Activated naive CD4-positive, alpha-beta T cell treated with anti-CD3 and anti-CD28 coated beads, Interleukin-2, amount 10 ng/mL, durations not matched to agents 7 days and 5 days (primary cell): ENCODE results near the gene GRIK1.

Source experiments
- CTCF ChIA-PET: fragments of 350-600 bp; sonication (Branson Sonifier 250); formaldehyde crosslinking; loops from one replicate; lab custom pipeline; 2021; ENCODE audit warnings: antibody characterized with exemption; lab: Charles Lee
- DNase-seq: peaks from one replicate; pipeline ENCODE4 v3.0.0-alpha.2; 2020
- H3K27ac Mint-ChIP-seq: one replicate; pipeline ENCODE4 v1.8.0; 2021; ENCODE audit warnings: mild to moderate bottlenecking, moderate library complexity, mixed read lengths
- H3K27me3 Mint-ChIP-seq: one replicate; pipeline ENCODE4 v1.8.0; 2021; ENCODE audit warnings: mild to moderate bottlenecking, mixed read lengths
- H3K36me3 Mint-ChIP-seq: one replicate; pipeline ENCODE4 v1.8.0; 2021; ENCODE audit warnings: mixed read lengths
- H3K4me1 Mint-ChIP-seq: one replicate; pipeline ENCODE4 v1.8.0; 2021; ENCODE audit warnings: mixed read lengths
- H3K4me3 Mint-ChIP-seq: one replicate; pipeline ENCODE4 v1.8.0; 2021; ENCODE audit warnings: mild to moderate bottlenecking, moderate library complexity, mixed read lengths
- H3K9me3 Mint-ChIP-seq: one replicate; pipeline ENCODE4 v1.8.0; 2021; ENCODE audit warnings: mixed read lengths

The GRIK1 gene

DNA sequence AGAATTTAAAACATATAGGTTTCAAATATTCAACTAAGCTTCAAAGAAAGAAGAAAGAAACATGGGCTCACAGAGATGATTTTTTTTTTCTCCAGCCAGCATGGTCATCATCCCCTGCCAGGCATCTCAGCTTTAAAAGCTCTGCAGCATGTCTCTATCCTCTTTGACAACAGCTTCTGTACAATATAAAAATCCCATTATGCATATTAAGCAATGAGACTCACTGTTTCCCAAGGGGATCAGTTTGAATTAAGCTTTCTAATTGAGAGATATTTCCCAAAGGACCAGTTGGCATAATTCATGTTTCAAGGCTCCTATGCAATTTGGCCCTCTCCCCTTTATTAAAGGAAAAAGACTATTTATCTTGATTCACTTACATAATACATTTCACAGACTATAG, 220.3 kb downstream of the GRIK1 start:
- CTCF ChIA-PET, result interaction anchor here (1.0 kb wide), 1 partner anchor 358 kb away, joined by 3 read pairs; no protein-coding TSS in a partner anchor
- H3K4me3 Mint-ChIP-seq, result no peak overlapping the region
- no peak overlapping the region for H3K27ac Mint-ChIP-seq
- no peak for DNase-seq
- H3K36me3 Mint-ChIP-seq, result no peaks in the 10 kb centered on the region
- H3K4me1 Mint-ChIP-seq, result no peaks in the 10 kb centered on the region
- no peaks in the 10 kb centered on the region for H3K9me3 Mint-ChIP-seq
- H3K27me3 Mint-ChIP-seq, result peaks cover 3% of the 10 kb centered on the region

DNA sequence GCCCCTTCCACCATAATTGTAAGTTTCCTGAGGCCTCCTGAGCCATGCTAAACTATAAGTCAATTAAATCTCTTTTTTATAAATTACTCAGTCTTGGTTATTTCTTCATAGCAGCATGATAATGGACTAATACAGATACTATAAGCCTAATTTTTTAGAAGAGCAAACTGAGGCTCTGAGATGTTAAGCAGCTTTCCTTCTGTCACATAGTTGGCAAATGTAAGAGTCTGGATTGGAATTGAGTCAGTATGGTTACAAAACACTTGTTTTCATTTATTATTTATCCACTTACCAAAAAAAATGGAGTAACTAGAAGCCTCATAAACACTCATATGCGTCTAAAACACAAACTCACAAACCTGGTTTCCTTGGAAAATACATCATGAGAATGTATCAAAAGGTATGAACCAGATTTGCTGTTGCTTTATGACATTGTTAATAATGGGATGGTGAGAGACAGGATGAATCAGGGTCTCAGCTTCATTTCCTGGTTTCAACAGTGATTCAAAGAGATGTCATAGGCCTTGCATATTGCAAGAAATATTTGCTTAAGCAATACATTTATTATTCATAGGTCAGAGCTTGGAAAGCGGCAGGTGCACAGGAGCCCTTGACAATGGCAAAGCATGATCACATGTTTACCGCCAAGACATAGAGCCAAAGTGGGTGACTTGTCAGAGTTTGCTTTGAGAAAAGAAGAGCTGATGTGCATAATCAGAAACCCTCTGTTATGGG, 221.5 kb downstream of the GRIK1 start:
- no peak for DNase-seq
- Mint-ChIP-seq H3K27ac (no peak overlapping the region), H3K36me3 (no peaks in the 10 kb centered on the region), H3K4me3 (no peak overlapping the region), H3K27me3 (peaks cover 3% of the 10 kb centered on the region), H3K4me1 (no peaks in the 10 kb centered on the region), H3K9me3 (no peaks in the 10 kb centered on the region)
- CTCF ChIA-PET, result interaction anchor here (1.0 kb wide), 1 partner anchor 357 kb away, joined by 3 read pairs; no protein-coding TSS in a partner anchor

- no peaks in the 10 kb centered on the region for H3K9me3 Mint-ChIP-seq
- no peaks in the 10 kb centered on the region for H3K4me1 Mint-ChIP-seq
- H3K36me3 Mint-ChIP-seq, result no peaks in the 10 kb centered on the region
- H3K27me3 Mint-ChIP-seq, result peaks cover 3% of the 10 kb centered on the region
- CTCF ChIA-PET, result no interaction called here
- no peak overlapping the region for H3K27ac Mint-ChIP-seq
- no peak for DNase-seq
- no peak overlapping the region for H3K4me3 Mint-ChIP-seq
Measured at GRCh38 chr21:29717659-29718058, 222.1 kb downstream of the GRIK1 start.

DNA sequence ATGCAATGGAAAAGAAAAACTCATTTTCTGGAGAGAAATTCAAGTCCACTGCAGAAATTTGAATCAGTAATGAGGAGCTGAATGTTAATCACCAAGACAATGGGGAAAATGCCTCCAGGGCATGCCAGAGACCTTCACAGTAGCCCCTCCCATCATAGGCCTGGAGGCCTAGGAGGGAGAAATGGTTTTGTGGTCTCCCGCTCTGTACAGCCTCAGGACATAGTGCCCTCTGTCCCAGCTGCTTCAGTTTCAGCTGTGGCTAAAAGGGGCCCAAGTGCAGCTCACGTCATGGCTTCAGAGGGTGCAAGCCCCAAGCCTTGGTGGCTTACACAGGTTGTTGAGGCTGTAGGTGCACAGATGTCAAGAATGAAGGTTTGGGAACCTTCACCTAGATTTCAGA, 223.0 kb downstream of the GRIK1 start:
- Mint-ChIP-seq H3K27ac (no peak overlapping the region), H3K9me3 (no peaks in the 10 kb centered on the region), H3K4me3 (no peak overlapping the region), H3K27me3 (peaks cover 3% of the 10 kb centered on the region), H3K4me1 (no peaks in the 10 kb centered on the region), H3K36me3 (no peaks in the 10 kb centered on the region)
- no peak for DNase-seq
- CTCF ChIA-PET, result no interaction called here

- no peaks in the 10 kb centered on the region for H3K4me1 Mint-ChIP-seq
- CTCF ChIA-PET, result no interaction called here
- peak overlapping the region; percentile 52 for H3K27ac Mint-ChIP-seq
- H3K36me3 Mint-ChIP-seq, result no peaks in the 10 kb centered on the region
- DNase-seq, result no peak
- peaks cover 3% of the 10 kb centered on the region for H3K27me3 Mint-ChIP-seq
- no peak overlapping the region for H3K4me3 Mint-ChIP-seq
- no peaks in the 10 kb centered on the region for H3K9me3 Mint-ChIP-seq
Measured at GRCh38 chr21:29715089-29715488, 224.7 kb downstream of the GRIK1 start.

DNA sequence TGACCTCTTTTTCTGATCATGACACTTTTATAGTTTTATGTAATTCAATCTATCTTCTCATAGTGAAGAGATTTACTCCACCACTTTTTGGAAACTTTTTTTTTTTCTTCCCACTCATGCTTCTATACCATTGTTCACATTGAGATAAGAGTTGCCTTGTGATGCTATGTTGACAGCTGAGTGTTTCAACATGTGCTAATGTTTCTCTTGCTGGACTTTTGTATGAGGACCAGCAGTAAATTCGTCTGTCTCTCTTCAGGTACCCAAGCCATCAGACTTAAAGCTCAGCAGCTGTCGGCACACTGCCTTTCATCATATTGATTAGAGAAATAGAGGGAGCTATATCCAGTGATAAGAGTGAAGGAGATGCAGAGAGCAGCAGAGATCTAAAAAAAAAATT, 227.0 kb downstream of the GRIK1 start:
- CTCF ChIA-PET, result no interaction called here
- peaks cover 3% of the 10 kb centered on the region for H3K27me3 Mint-ChIP-seq

DNA sequence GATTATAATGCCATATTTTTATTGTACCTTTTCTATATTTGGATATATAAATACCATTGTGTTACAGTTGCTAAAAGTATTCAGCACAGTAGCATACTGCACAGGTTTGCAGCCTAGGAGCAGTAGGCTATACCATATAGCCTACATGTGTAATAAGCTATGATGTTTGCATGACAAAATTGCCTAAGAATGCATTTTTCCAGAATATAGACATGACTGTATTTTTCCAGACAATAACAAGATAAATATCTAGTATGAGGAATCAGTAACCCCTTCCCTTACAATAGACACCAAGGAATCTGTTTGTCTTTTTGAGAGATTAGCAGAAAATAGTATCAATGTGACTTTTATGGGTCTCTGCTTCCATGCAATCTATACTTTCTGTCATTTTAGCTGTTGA, 228.6 kb downstream of the GRIK1 start:
- Mint-ChIP-seq H3K9me3 (no peaks in the 10 kb centered on the region), H3K4me3 (no peak overlapping the region), H3K4me1 (no peaks in the 10 kb centered on the region), H3K36me3 (no peaks in the 10 kb centered on the region), H3K27ac (no peak overlapping the region), H3K27me3 (peaks cover under 1% of the 10 kb centered on the region)
- CTCF ChIA-PET, result no interaction called here
- DNase-seq, result no peak

More for the DNA sequence above, 227.0 kb downstream of the GRIK1 start:
- H3K4me1 Mint-ChIP-seq, result no peaks in the 10 kb centered on the region
- no peaks in the 10 kb centered on the region for H3K9me3 Mint-ChIP-seq
- no peak for DNase-seq
- no peak overlapping the region for H3K27ac Mint-ChIP-seq
- no peaks in the 10 kb centered on the region for H3K36me3 Mint-ChIP-seq
- H3K4me3 Mint-ChIP-seq, result no peak overlapping the region

- DNase-seq, result no peak
- Mint-ChIP-seq H3K27ac (no peak overlapping the region), H3K4me1 (no peaks in the 10 kb centered on the region), H3K9me3 (no peaks in the 10 kb centered on the region), H3K27me3 (no peaks in the 10 kb centered on the region), H3K36me3 (no peaks in the 10 kb centered on the region), H3K4me3 (no peak overlapping the region)
- CTCF ChIA-PET, result no interaction called here
Measured at GRCh38 chr21:29710498-29710897, 229.3 kb downstream of the GRIK1 start.

DNA sequence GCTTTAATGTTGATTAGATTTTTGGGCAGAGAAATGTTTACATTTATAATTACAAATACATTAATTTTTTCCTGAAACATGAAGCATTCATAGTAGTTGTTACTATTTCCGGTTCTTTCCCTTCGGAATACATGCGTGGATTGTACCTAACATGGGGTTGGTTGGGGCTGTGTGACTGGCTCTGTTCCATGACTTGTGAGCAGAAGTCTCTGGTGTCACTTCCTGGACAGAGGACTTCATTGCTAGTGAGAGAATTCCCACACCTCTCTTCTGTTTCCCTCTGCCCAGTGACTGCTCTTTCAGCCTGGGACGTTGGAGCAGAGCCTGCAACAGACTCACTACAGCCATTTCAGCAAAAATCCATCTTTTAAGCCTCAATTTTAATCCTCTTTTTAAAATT, 231.4 kb downstream of the GRIK1 start:
- Mint-ChIP-seq H3K27ac (no peak overlapping the region), H3K4me3 (no peak overlapping the region), H3K4me1 (no peaks in the 10 kb centered on the region), H3K36me3 (no peaks in the 10 kb centered on the region), H3K9me3 (no peaks in the 10 kb centered on the region), H3K27me3 (no peaks in the 10 kb centered on the region)
- no peak for DNase-seq
- CTCF ChIA-PET, result no interaction called here

DNA sequence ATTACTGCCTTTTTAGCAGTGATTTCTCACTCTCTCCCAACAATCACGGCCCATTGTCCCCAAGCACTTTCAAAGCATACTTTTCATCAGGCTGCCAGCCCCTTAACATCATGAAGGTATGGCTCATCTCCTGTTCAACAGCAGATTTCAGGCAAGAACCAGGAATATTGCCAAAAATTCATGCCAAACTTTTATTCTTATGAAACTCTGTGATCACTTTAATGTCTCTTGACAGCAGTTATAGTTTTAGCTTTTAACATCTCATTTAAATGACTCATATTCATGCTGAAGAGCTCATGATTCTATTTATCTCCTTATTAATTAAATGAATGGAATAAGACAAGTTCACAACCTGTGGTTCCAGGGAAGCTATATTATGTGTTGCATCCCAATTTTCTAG, 235.1 kb downstream of the GRIK1 start:
- no peak overlapping the region for H3K4me3 Mint-ChIP-seq
- no peaks in the 10 kb centered on the region for H3K27me3 Mint-ChIP-seq
- H3K9me3 Mint-ChIP-seq, result no peaks in the 10 kb centered on the region
- no peak overlapping the region for H3K27ac Mint-ChIP-seq
- H3K4me1 Mint-ChIP-seq, result no peaks in the 10 kb centered on the region
- no peaks in the 10 kb centered on the region for H3K36me3 Mint-ChIP-seq
- CTCF ChIA-PET, result no interaction called here
- DNase-seq, result no peak

DNA sequence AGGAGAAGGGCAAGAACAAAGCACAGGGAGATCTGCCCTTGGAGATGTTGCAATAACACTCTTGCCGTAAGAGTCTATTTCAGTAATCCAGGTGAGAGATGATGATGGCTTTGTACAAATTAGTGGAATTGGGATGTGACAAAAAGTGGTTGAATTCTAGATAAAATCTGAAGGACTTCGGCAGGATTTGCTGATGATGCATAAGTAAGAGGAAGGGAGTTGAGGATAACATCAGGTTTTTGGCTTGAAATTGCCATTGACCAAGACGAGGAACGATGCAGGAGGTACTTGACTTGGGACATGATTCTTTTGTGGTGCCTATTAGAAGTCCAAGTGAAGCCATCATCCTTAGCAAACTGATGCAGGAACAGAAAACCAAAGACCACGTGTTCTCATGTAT, 238.1 kb downstream of the GRIK1 start:
- Mint-ChIP-seq H3K9me3 (no peaks in the 10 kb centered on the region), H3K4me1 (no peaks in the 10 kb centered on the region), H3K27ac (no peak overlapping the region), H3K4me3 (no peak overlapping the region), H3K27me3 (peaks cover 4% of the 10 kb centered on the region), H3K36me3 (no peaks in the 10 kb centered on the region)
- DNase-seq, result no peak
- CTCF ChIA-PET, result no interaction called here

GRCh38 chr21:29697555-29698193, 242.1 kb downstream of the GRIK1 start:
- H3K9me3 Mint-ChIP-seq, result no peaks in the 10 kb centered on the region
- no peak overlapping the region for H3K4me3 Mint-ChIP-seq
- peaks cover 4% of the 10 kb centered on the region for H3K27me3 Mint-ChIP-seq
- DNase-seq, result no peak
- no peak overlapping the region for H3K27ac Mint-ChIP-seq
- CTCF ChIA-PET, result no interaction called here
- H3K36me3 Mint-ChIP-seq, result no peaks in the 10 kb centered on the region
- H3K4me1 Mint-ChIP-seq, result no peaks in the 10 kb centered on the region

GRCh38 chr21:29696937-29697336, 242.9 kb downstream of the GRIK1 start:
- Mint-ChIP-seq H3K4me3 (no peak overlapping the region), H3K36me3 (no peaks in the 10 kb centered on the region), H3K4me1 (no peaks in the 10 kb centered on the region), H3K27ac (no peak overlapping the region), H3K27me3 (peaks cover 4% of the 10 kb centered on the region), H3K9me3 (no peaks in the 10 kb centered on the region)
- CTCF ChIA-PET, result no interaction called here
- no peak for DNase-seq

GRCh38 chr21:29691616-29692491, 247.9 kb downstream of the GRIK1 start:
- H3K9me3 Mint-ChIP-seq, result no peaks in the 10 kb centered on the region
- no peak overlapping the region for H3K4me3 Mint-ChIP-seq
- H3K27me3 Mint-ChIP-seq, result peaks cover under 1% of the 10 kb centered on the region
- no peak for DNase-seq
- CTCF ChIA-PET, result interaction anchor here (1.5 kb wide), 1 partner anchor 8 kb away, joined by 3 read pairs; no protein-coding TSS in a partner anchor
- no peak overlapping the region for H3K27ac Mint-ChIP-seq
- no peaks in the 10 kb centered on the region for H3K36me3 Mint-ChIP-seq
- no peaks in the 10 kb centered on the region for H3K4me1 Mint-ChIP-seq
